Cardiac fibroblast (primary cell): ENCODE results near the gene NRTN.

Experiments used
- DNase-seq, 2 donors: peaks; one replicate each; pipeline versions ENCODE4 v3.0.0 to v3.0.0-alpha.2; 2010; ENCODE audit warnings: low read depth in 2 of 2
- H3K4me3 ChIP-seq, 2 donors: replicated peaks in 1 of 2; 1 replicate in 1 of 2; 2 replicates in 1 of 2; pipeline ENCODE4 v1.5.1; 2011; ENCODE audit warnings: low read depth in 2 of 2, low read length in 2 of 2, mild to moderate bottlenecking in 2 of 2, moderate library complexity in 1 of 2
- CTCF ChIP-seq: IDR thresholded peaks from one replicate; pipeline ENCODE4 v1.5.1; 2011; ENCODE audit warnings: low read depth, mild to moderate bottlenecking, low read length, inconsistent platforms

NRTN gene

GRCh38 chr19:5877882-5878281 lies 73.0 kb downstream of the NRTN start:
- no peak for DNase-seq
- TF ChIP-seq CTCF: no peak
- H3K4me3 ChIP-seq: no peak overlapping the region
